GM12801 (cell line): Measurements from ENCODE around the gene C1orf94.

ENCODE experiments used
- CTCF ChIP-seq: IDR thresholded peaks from one replicate; pipeline ENCODE4 v1.5.1; 2011; ENCODE audit warnings: control low read depth; ENCODE audit not compliant: insufficient read length; ENCODE audit errors: extremely low read depth

Gene C1orf94

DNA sequence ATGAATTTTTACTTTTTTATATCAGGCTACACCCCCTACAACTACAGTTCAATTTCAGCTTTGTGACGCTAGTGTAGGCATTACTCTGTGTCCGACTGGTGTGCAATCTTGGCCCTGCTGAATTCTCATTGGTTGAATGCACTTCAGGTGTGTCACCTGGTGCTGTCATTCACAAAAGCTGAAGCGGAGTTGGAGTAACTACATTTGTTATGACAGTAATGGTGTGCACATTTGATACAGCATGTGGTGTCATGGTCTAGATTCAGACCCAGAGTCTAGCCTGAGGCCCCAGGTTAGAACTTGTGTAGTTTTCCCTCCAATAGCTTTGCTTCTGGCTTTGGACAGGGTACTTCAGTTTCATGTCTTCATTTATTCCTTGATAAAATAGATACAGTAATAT, 88.7 kb downstream of the C1orf94 start:
- no peak for TF ChIP-seq CTCF

- TF ChIP-seq CTCF = no peak
Observed at GRCh38 chr1:34266127-34266951, 89.6 kb downstream of the C1orf94 start.

GRCh38 chr1:34267326-34267725, 90.6 kb downstream of the C1orf94 start:
- no peak for TF ChIP-seq CTCF

GRCh38 chr1:34268311-34268954, 91.7 kb downstream of the C1orf94 start:
- no peak for TF ChIP-seq CTCF
